ENCODE results near the gene LOC128125822.
"Not testable (repeated sequence)": the region's sequence is repeated elsewhere in the genome, so short reads cannot be mapped to it uniquely, and the experiment has no call there.

LOC128125822 gene

DNA sequence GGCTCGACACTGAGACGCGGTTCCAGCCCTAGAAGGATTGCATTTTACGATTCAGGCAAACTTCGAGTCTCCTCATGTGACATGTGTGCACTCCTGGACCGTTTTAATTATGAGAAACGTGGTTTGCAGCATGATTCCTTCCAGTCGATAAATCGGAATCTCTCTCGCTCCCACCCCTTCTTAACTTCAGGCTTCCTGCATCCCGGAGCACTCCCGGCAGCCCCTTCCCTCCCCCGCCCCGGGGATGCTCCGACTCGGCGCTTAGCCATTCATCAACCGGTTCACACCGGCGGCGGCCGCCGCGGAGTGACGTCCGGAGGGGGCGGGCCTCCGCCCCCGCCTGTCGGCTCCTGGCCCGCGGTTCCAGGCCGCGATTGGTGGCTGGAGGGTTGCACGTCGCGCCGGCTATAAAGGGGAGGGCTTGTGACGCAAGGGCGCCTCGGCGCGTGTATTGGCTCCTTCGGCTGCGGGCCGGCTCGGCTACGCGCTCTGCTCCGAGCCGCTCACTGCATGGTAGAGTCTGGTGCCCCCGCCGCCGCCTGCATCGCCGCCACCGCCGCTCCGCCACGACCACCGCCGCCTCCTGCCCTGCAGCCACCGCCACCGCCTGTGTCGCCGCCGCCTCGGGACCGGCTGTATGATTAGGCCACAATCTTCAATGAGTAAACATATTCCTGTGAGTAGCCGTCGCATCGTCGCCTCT lies at the start of gene LOC128125822, which contains the start of gene PTP4A1:
Gene LOC128125822, plus strand, starts transcription at position 437 of the 703 bp plus-strand sequence.
Gene PTP4A1, plus strand, starts transcription at position 437 of the 703 bp plus-strand sequence. CDS start 4,401 bp downstream, outside the sequence.
- DNase-seq (ENCODE audit: low read depth in 3 of 3, low spot score in 1 of 3), result peak; percentile 88 to 93 (median 92)

DNA sequence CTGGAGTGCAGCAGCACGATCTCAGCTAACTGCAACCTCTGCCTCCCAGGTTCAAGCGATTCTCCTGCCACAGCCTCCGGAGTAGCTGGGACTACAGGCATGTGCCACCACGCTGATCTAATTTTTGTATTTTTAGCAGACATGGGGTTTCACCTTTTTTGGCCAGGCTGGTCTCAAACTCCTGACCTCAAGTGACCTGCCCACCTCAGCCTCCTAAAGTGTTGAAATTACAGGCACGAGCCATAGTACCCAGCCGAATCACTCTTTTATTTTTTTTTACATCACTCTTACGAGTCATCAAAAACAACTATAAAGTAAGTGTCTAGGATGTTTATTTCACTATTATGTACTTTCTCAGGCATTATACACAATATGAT lies 49.4 kb upstream of the LOC128125822 start:
- not testable (repeated sequence) for DNase-seq (ENCODE audit: low read depth in 3 of 3, low spot score in 1 of 3)

DNA sequence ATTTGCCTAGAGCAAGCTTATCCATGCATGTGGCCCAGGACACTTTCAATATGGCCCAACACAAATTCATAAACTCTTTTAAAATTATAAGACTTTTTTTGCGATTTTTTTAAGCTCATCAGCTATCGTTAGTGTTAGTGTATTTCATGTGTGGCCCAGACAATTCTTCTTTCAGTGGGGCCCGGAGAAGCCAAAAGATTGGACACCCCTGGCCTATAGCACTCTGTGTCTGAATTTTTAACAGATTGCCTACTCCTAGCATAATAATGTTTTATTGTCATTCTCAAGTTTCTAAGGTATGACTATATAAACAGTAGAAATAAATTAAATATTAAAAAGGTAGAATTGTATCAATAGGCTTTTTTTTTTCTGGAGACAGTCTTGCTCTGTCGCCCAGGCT lies 48.6 kb upstream of the LOC128125822 start:
- DNase-seq (ENCODE audit: low read depth in 3 of 3, low spot score in 1 of 3), result no peak

DNA sequence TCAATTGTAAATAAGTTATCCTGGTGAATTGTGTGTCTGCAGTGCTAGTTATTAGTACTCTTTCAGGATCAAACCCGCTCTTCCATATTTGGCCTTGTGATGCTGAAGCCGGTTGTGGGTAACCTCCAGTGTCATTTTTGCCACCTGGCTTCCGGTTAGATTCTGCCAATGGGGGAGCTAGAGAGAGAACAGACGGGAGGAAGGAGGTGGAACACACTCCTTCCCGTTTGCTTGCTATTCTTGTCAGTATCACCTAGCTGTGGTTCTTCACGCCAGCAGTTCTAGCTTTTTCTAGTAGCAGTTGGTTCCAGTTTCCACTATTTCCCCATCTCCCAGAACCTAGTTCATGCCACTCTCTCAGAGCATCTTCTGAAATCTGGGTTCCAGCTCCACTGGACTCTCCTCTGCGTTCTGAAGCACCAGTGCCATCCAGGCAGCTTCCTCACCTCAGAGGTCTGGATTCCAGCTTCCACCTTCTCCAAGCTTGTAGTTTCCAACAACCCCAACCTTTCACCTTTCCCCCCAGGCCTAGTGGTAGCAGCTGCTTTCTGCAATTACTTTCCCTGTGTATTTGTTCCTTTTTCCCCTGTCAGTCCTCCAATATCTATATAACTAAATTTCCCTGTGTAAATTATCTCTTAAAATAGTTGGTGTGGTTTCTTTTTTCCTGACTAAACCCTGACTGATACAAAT lies 46.9 kb upstream of the LOC128125822 start:
- no peak for DNase-seq (ENCODE audit: low read depth in 3 of 3, low spot score in 1 of 3)

DNA sequence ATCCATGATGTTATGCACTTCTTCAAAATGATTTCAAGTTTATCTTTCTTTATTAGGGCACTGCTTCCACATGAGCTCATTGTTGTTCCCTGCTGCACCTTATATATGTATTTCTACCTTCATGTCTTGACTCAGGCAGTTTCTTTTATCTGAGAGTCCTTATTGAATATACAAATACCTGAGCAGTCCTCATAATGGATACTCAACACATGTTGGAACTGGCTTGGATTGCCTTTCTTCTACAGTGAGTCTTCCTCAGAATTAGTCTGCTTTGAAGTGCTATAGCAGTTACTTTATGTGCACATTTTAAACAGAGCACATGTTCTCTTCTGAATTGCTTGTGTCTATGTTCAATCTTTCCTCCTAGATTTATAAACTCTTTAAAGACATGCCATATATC lies 45.3 kb upstream of the LOC128125822 start:
- DNase-seq (ENCODE audit: low read depth in 3 of 3, low spot score in 1 of 3), result no peak

DNA sequence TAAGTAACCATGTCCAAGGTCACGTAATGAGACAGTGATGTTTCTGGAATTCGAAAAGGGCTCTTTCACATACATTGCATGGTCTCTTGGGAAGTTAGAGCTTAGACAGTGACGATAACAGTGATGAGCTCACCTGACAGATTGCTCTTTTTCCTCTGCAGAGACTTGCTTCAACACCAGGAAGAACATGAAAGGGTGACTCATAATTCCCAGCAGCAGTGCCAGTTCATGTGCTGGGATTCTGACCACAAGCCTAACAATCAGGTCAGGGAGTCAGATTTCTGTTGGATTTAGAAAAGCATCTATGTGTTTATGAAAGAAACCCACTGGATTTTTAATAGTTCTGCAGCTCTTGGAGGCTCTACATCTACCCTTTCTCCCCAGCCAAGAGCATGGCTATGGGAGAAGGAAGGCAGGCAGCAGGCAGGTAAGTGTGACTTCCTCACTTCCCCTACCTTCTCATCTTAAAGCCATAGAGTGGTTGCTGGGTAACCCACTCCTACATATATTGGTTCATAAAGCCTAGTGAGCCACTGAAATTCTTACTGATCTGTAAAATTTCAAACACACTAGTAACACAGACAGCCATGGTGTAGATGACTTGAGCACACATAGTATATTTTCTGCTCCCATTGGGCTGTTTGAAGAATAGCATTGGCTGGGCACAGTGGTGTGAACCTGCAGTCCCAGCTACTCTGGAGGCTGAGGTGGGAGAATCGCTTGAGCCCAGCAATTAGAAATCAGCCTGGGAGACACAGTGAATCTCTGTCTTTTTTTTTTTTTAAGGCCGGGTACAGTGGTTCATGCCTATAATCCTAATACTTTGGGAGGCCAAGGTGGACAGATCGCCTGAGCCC lies 44.4 kb upstream of the LOC128125822 start:
- no peak for DNase-seq (ENCODE audit: low read depth in 3 of 3, low spot score in 1 of 3)

DNA sequence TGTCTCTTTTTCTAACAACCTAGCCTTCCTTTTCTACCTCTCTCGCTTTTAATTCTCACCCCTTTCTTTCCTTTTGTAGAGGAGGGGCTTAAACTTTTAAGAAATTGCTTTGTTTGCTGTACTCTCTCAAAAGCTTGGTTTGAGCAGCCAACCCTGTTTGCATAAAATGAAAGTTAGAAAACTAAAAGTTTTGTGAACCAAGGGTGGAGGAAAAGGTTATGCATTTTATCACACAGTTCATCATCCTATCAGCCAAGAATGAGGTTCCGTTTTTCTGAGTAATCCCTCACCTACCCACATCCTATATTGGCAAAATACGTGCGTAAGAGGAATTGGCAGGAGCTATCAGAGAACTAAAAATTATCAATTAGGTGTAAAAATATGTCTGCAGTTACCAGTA lies 42.8 kb upstream of the LOC128125822 start:
- no peak for DNase-seq (ENCODE audit: low read depth in 3 of 3, low spot score in 1 of 3)

DNA sequence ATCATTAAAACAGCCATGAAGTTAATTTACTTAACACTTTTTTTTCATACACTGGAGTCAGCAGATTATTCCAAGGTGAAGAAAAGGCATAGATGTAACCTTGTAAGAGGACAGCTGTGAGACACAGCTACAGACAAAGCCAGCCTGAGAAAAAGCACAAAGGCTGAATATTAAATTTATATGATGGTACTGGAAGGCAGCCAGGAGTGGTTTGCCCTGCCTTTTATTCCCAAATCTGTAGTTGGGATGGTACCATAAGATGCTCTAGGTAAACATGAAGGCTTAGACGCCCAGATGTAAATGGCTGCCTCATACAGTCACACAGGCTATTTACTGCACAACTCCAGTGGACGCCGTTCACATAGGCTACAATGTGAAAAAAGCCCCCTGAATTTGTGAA lies 42.1 kb upstream of the LOC128125822 start:
- no peak for DNase-seq (ENCODE audit: low read depth in 3 of 3, low spot score in 1 of 3)

DNA sequence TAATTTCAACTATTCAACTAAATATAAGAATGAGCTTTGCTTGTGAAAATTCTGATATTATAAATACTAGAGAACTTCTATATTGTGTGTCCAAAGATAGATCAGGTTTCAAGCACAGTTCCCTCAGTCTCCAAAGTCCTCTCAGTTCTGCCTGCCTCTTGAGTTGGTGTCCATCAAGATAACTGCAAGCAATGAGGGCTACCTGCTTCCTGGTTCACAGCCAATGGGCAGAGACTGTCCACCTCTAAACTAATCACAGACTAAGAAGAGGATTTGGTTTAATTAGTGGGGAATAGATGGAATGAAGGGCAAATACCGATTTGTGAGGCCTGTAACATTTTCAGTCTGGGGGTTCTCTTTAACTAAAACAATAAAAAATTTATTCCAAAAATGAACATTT lies 41.3 kb upstream of the LOC128125822 start:
- DNase-seq (ENCODE audit: low read depth in 3 of 3, low spot score in 1 of 3), result no peak

DNA sequence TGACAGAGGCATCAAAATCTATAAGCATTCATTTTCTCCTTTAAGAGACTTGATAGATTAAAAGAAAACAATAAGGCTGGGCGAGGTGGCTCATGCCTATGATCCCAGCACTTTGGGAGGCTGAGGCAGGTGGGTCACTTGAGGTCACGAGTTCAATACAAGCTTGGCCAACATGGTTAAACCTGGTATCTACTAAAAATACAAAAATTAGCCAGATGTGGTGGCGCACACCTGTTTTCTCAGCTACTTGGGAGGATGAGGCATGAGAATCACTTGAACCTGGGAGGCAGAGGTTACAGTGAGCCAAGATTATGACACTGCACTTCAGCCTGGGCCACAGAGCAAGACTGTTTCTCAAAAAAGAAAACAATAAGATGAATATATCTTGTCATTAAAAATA lies 39.3 kb upstream of the LOC128125822 start:
- DNase-seq (ENCODE audit: low read depth in 3 of 3, low spot score in 1 of 3), result no peak

DNA sequence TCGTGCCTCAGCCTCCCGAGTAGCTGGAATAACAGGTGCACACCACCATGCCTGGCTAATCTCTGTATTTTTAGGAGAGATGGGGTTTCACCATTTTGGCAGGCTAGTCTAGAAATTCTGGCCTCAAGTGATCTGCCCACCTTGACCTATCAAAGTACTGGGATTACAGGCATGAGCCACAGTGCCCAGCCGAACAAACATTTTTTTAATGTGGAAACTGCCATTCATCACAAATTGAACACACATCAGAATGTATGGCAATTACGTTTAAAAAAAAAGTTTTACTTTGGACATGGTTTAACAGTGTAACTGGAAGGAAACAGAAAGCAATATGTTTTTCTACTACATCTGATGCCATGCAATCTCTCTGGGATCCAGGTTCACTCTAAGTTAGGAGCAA lies 38.3 kb upstream of the LOC128125822 start:
- no peak for DNase-seq (ENCODE audit: low read depth in 3 of 3, low spot score in 1 of 3)

DNA sequence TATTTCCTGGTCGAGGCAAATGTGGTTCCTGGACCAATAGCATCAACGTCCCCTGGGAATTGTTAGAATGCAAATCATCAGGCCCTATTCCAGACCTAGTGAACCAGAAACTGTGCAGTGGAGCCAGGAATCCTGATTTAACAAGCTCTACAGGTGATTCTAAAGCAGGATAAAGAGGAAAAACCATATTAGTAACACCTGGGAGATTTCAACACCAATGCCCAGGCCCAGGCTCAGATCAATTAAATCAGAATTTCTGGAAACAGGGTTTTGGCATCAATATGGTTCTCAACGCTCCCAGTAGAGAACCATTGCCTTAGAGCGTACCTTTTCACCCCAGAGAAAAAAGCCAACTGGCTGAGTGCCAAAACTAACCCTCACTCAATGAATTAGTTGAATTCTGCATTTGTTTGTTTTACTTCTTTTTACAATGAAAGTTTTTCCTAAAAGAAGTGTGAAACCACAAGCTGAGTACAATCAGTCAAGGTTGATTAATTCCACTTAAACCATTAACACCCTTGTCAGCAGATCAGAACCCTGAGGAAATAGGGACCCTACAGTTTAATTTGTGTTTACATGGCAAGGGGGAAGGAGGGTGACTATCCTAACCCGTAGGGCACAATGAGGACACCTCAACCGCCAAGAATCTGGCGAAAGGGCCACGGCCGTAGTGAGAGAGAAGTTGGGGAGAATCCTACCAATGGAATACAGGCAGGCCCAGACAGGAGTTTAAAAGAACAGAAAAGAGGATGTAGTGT lies 34.9 kb upstream of the LOC128125822 start:
- no peak for DNase-seq (ENCODE audit: low read depth in 3 of 3, low spot score in 1 of 3)

DNA sequence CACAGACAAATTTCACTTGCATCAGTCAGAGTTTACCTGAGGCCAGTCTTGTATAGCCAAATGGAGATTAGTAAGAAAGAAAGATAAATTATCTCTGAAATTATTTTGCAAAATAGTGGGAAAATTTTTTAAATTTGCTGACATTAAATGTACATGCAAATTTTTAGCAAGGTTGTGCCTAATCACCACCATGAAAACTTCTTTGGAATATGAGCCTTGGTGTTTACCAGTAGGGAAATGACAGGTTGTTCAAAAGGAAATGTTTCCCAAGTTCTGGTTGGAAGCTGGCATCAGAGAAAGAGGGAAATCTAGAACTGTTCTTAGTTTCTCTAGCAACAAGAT lies 34.4 kb upstream of the LOC128125822 start:
- DNase-seq (ENCODE audit: low read depth in 3 of 3, low spot score in 1 of 3), result no peak

DNA sequence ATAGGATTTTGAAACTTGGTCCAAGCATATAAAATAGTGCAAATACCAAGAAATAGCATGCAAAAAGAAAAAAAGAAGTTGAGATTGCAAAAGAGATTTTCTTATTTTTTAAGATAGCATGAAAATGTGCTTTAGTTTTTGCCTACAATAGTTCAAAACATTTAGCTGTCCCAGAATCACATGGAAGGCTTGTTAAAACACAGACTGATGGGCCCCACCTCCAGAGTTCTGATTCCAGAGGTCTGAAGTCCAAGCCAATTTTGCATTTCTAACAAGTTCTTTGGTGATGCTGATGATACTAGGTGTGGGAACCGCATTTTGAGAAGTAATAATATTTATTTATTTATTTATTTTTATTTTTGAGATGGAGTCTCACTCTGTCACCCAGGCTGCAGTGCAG lies 33.7 kb upstream of the LOC128125822 start:
- DNase-seq (ENCODE audit: low read depth in 3 of 3, low spot score in 1 of 3), result no peak

DNA sequence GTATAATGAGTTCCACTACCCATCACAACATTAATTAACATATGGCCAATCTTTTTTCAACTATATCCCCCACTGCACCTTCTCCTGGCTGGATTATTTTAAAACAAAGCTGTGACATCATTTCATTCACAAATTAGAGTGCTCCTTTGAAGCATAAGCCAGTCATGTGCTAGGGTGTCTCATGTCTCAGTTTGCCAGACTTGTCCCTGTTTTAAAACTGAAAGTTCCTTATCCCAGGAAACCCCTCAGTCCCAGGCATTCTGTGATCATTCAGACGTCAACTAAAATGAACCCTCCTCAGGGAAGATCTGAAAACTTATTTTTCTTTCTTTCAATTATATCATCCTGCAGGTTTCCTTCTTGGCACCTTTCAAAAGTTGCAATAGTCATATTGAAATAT lies 29.3 kb upstream of the LOC128125822 start:
- no peak for DNase-seq (ENCODE audit: low read depth in 3 of 3, low spot score in 1 of 3)

DNA sequence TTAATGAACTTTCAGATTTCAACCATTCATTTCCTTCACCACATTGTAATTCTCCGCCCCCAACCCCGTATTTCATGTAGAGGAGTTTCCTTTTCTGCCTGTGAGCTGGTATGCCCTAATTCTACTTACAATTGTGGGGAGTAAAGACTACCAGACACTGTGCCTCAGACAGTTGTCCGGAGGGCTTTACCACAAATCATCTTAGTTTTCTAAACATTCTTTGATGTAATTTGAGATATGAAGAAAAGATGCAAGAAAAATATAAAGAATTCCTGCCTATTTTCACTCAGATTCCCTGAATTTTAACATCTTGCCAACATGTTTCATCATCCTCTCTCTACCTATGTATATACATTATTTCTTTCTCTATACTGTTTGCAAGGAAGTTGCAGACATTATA lies 28.3 kb upstream of the LOC128125822 start:
- no peak for DNase-seq (ENCODE audit: low read depth in 3 of 3, low spot score in 1 of 3)

DNA sequence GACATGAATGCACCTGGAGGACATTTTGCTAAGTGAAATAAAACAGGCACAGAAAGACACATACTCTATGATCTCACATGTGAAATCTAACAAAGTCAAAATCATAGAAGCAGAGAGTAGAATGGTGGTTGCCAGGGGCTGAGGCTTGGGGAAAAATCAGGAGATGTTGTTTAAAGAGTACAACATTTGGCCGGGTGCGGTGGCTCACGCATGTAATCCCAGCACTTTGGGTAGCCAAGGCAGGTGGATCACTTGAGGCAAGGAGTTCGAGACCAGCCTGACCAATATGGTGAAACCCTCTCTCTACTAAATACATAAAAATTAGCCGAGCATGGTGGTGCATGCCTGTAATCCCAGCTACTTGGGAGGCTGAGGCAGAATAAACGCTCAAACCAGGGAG lies 26.0 kb upstream of the LOC128125822 start:
- DNase-seq (ENCODE audit: low read depth in 3 of 3, low spot score in 1 of 3), result no peak

DNA sequence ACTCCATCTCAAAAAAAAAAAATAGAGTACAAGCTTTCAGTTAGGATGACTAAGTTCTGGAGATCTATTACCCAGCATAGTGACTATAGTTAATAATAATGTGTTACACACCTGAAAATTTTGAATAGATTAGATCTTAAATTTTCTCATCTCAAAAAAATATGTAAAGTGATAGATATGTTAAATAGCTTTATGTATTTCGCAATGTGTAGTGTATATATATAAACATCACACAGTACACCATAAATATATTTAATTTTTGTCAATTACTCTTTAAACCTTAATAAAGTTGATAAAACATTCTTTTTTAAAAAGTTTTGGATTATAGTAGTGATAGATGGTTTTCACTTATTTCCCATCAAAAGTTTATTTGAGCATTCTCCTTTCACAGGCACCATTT lies 25.6 kb upstream of the LOC128125822 start:
- DNase-seq (ENCODE audit: low read depth in 3 of 3, low spot score in 1 of 3), result no peak

DNA sequence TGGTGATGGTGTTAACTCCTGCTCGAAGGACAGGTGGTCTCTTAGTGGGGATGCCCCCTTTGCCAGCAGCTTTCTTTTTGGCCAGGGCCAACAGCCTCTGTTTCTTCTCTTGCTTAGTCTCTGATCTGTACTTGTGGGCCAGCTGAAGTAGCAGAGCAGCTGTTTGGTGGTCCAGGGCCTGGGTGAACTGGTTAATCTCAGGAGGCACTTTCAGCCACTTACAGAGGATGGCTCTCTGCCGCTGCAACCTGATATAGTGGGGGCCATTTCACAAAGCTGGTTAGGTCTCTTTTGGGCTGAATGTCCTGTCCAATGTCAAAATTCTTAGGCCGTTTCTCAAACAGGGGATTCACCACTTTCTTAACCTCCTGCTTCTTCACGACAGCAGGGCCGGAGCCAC lies 23.2 kb upstream of the LOC128125822 start:
- no peak for DNase-seq (ENCODE audit: low read depth in 3 of 3, low spot score in 1 of 3)

DNA sequence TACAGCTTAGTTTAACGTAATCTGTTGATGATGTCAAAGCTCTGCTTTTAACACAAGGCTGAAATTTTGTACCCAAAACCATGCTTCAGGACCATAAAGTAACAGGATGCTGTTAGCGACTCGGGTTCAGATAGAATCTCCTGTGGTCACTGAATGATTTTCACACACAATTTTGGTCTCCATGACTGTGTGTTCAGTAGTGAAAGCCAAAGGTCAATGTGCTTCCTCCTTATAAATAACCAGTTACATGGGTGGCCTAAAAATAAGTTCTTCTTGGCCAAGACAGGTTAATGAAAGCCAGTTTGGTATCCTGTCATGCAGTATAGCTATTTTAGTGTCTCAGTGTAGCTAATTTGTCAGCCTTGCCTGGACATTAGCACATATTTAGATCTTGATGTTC lies 19.1 kb upstream of the LOC128125822 start:
- no peak for DNase-seq (ENCODE audit: low read depth in 3 of 3, low spot score in 1 of 3)

DNA sequence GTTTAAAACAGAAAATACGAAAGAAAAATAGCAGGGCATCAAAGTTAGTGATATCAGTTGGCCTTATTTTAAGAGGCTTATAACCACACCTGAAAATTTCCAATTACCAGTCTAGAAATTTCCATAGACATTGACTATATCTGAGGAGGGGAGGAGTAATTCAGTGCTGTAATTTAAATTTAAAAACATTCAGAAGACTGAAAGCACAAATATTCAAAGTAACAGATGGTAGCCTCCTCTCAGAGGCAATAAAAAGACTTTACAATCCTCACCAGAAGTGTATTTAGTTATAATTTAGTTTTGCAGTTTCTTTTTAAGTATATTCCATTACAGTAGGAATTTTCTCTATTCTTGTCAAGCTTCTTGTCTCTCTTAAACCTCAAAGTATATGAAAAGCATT lies 18.4 kb upstream of the LOC128125822 start:
- DNase-seq (ENCODE audit: low read depth in 3 of 3, low spot score in 1 of 3), result no peak

All from stimulated activated CD4-positive, alpha-beta T cell treated with anti-CD3 and anti-CD28 coated beads, TNF-alpha, amount 100 ng/mL, for 1 hour (primary cell).